DMS114 treated with DMSO at 0.1 percent for 48 hours (cell line): ENCODE results near the gene SDK2.

Experiments used
- DNase-seq: peaks from one replicate; lab custom pipeline; 2025; ENCODE audit not compliant: unreplicated experiment; lab: John Stamatoyannopoulos, UW

The SDK2 gene

GRCh38 chr17:73350864-73351263, 293.4 kb downstream of the SDK2 start:
- no peak for DNase-seq

- no peak for DNase-seq
These were observed 294.6 kb downstream of the SDK2 start for GRCh38 chr17:73349647-73350046.

- DNase-seq, result no peak
These were observed 295.1 kb downstream of the SDK2 start for GRCh38 chr17:73349138-73349537.

- no peak for DNase-seq
These were observed 295.5 kb downstream of the SDK2 start for GRCh38 chr17:73348829-73349095.

- DNase-seq, result no peak
These were observed 296.0 kb downstream of the SDK2 start for GRCh38 chr17:73348018-73348828.

- DNase-seq, result no peak
These were observed 296.9 kb downstream of the SDK2 start for GRCh38 chr17:73347351-73347750.

GRCh38 chr17:73346501-73347162, 297.6 kb downstream of the SDK2 start:
- DNase-seq, result no peak

- DNase-seq, result no peak
These were observed 300.3 kb downstream of the SDK2 start for GRCh38 chr17:73343739-73344454.

- no peak for DNase-seq
These were observed 301.0 kb downstream of the SDK2 start for GRCh38 chr17:73343168-73343634.

GRCh38 chr17:73342541-73343167, 301.6 kb downstream of the SDK2 start:
- DNase-seq, result no peak

GRCh38 chr17:73342050-73342522, 302.2 kb downstream of the SDK2 start:
- DNase-seq, result no peak

GRCh38 chr17:73341350-73342049, 302.7 kb downstream of the SDK2 start:
- no peak for DNase-seq

GRCh38 chr17:73340093-73340596, 304.1 kb downstream of the SDK2 start:
- no peak for DNase-seq

GRCh38 chr17:73338566-73339197, 305.6 kb downstream of the SDK2 start:
- DNase-seq, result no peak

GRCh38 chr17:73338050-73338521, 306.2 kb downstream of the SDK2 start:
- DNase-seq, result no peak

GRCh38 chr17:73337330-73337710, 306.9 kb downstream of the SDK2 start:
- no peak for DNase-seq

GRCh38 chr17:73336408-73337329, 307.6 kb downstream of the SDK2 start:
- DNase-seq, result no peak

GRCh38 chr17:73335591-73336407, 308.4 kb downstream of the SDK2 start:
- no peak for DNase-seq
